Testis (tissue), 2 donors: ENCODE results near the gene PFDN5.

Source experiments
- POLR2A ChIP-seq: fragments of 450-650 bp; IDR thresholded peaks from one replicate; pipeline ENCODE4 v1.6.1; 2017; ENCODE audit warnings: antibody characterized with exemption, mild to moderate bottlenecking, moderate library complexity
- TF ChIP-seq, protein P1 (sequence below), 3 experiments: fragments of 450-650 bp in 2 of 3; fragments of 200-600 bp in 1 of 3; sonication (generic) in 1 of 3; IDR thresholded peaks; one replicate each; pipeline ENCODE4 v1.5.1; 2016 to 2019; ENCODE audit warnings: antibody characterized with exemption in 3 of 3, mild to moderate bottlenecking in 2 of 3, moderate library complexity in 1 of 3

DNA sequence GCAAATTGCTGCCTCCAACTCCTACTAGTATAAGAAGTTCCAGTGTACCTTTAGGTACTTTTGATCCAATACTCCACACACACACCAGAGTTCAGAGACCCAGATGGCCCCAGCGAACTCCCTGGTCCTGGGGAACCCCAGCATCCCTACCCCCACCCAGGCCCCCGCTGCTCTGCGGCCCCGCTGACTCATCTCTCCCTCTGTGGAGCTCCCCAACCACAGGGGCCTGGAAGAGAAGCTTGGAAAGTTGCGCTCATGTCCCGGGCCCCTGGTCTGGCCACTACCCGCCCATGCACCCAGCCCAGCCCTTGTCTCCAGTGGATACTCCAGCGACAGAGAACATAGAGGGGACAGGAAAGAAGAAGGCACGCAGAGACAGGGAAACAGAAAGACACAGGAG is 45.1 kb downstream of the PFDN5 start:
- no peak for TF ChIP-seq POLR2A
- TF ChIP-seq, protein P1, sequence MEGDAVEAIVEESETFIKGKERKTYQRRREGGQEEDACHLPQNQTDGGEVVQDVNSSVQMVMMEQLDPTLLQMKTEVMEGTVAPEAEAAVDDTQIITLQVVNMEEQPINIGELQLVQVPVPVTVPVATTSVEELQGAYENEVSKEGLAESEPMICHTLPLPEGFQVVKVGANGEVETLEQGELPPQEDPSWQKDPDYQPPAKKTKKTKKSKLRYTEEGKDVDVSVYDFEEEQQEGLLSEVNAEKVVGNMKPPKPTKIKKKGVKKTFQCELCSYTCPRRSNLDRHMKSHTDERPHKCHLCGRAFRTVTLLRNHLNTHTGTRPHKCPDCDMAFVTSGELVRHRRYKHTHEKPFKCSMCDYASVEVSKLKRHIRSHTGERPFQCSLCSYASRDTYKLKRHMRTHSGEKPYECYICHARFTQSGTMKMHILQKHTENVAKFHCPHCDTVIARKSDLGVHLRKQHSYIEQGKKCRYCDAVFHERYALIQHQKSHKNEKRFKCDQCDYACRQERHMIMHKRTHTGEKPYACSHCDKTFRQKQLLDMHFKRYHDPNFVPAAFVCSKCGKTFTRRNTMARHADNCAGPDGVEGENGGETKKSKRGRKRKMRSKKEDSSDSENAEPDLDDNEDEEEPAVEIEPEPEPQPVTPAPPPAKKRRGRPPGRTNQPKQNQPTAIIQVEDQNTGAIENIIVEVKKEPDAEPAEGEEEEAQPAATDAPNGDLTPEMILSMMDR (IDR thresholded peaks at IDR 0.05), result no peak
